OCI-LY3 (cell line): ENCODE results near the gene USP53.
"Not testable (repeated sequence)": the region's sequence is repeated elsewhere in the genome, so short reads cannot be mapped to it uniquely, and the experiment has no call there.

Source experiments
- H2AFZ ChIP-seq: fragments of 200-600, 300-600 bp; shearing (Covaris generic); 2 replicates; pipeline ENCODE4 v1.6.0; 2014; ENCODE audit warnings: antibody characterized with exemption, low read depth, low read length
- H3K27ac ChIP-seq: fragments of 200-600, 300-600 bp; sonication (generic); 2 replicates; pipeline ENCODE4 v1.5.1; 2014; ENCODE audit warnings: mild to moderate bottlenecking, low read length, moderate library complexity, mixed read lengths
- H3K27me3 ChIP-seq: fragments of 200-600, 300-600 bp; sonication (generic); 2 replicates; pipeline ENCODE4 v1.6.1; 2014; ENCODE audit warnings: low read depth, low read length, mixed read lengths
- H3K36me3 ChIP-seq: fragments of 200-600, 300-600 bp; sonication (generic); replicated peaks from 2 replicates; pipeline ENCODE3; 2014; ENCODE audit warnings: low read depth, low read length, mixed read lengths
- H3K4me1 ChIP-seq: fragments of 300-600, 200-600 bp; sonication (generic); 2 replicates; pipeline ENCODE4 v1.6.1; 2014; ENCODE audit warnings: low read length, mixed read lengths
- H3K4me2 ChIP-seq: fragments of 200-600, 300-600 bp; sonication (generic); 2 replicates; pipeline ENCODE4 v1.6.1; 2014; ENCODE audit warnings: low read length, mixed read lengths
- H3K4me3 ChIP-seq: fragments of 300-600, 200-600 bp; sonication (generic); 2 replicates; pipeline ENCODE4 v1.5.1; 2014; ENCODE audit warnings: antibody characterized with exemption, mild to moderate bottlenecking, low read length, moderate library complexity
- H3K79me2 ChIP-seq: fragments of 300-600, 200-600 bp; shearing (Covaris generic); 2 replicates; pipeline ENCODE4 v1.6.1; 2014; ENCODE audit warnings: mild to moderate bottlenecking, low read length, mixed read lengths
- H3K9ac ChIP-seq: fragments of 300-600, 200-600 bp; shearing (Covaris generic); 2 replicates; pipeline ENCODE4 v1.6.0; 2014; ENCODE audit warnings: mild to moderate bottlenecking, low read length, moderate library complexity
- H3K9me3 ChIP-seq: fragments of 200-600, 300-600 bp; shearing (Covaris generic); 2 replicates; pipeline ENCODE4 v1.6.1; 2014; ENCODE audit warnings: low read length, mixed read lengths; ENCODE audit not compliant: insufficient read depth
- H4K20me1 ChIP-seq: fragments of 200-600, 300-600 bp; sonication (generic); 2 replicates; pipeline ENCODE4 v1.6.1; 2016; ENCODE audit warnings: low read length, mixed read lengths; ENCODE audit not compliant: insufficient read depth
- EZH2phosphoT487 ChIP-seq: fragments of 200-600 bp; shearing (Covaris generic); IDR thresholded peaks from 2 replicates; pipeline ENCODE4 v1.6.1; 2018; ENCODE audit warnings: antibody characterized with exemption, mixed run types, low read depth
- TF ChIP-seq, protein P1 (sequence below): fragments of 200-600, 300-600 bp; sonication (generic); IDR thresholded peaks from 2 replicates; pipeline ENCODE4 v1.5.1; 2014; ENCODE audit warnings: antibody characterized with exemption, low read length, low read depth

USP53 gene

DNA sequence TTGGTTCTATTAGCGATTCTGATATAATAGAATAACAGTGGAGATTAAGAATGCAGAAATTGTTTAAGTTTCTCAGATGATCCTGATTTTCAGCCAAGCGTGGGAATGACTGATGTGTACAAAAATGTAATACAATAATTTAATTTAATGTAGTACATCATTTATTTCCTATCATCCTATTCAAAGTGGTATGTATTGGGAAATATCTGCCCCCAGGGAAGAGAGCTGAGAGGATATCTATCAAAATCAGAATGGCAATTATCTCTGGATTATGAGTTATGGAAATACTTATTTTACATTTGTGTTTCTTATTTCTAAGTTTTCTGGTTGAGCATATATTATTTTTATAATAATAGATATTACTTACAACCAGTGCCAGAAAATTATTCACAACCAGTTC, 105.5 kb downstream of the USP53 start:
- no peak for TF ChIP-seq EZH2phosphoT487
- TF ChIP-seq, protein P1, sequence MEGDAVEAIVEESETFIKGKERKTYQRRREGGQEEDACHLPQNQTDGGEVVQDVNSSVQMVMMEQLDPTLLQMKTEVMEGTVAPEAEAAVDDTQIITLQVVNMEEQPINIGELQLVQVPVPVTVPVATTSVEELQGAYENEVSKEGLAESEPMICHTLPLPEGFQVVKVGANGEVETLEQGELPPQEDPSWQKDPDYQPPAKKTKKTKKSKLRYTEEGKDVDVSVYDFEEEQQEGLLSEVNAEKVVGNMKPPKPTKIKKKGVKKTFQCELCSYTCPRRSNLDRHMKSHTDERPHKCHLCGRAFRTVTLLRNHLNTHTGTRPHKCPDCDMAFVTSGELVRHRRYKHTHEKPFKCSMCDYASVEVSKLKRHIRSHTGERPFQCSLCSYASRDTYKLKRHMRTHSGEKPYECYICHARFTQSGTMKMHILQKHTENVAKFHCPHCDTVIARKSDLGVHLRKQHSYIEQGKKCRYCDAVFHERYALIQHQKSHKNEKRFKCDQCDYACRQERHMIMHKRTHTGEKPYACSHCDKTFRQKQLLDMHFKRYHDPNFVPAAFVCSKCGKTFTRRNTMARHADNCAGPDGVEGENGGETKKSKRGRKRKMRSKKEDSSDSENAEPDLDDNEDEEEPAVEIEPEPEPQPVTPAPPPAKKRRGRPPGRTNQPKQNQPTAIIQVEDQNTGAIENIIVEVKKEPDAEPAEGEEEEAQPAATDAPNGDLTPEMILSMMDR: no peak
- no peaks in the 10 kb centered on the region for H4K20me1 ChIP-seq
- no peaks in the 10 kb centered on the region for H3K9me3 ChIP-seq

DNA sequence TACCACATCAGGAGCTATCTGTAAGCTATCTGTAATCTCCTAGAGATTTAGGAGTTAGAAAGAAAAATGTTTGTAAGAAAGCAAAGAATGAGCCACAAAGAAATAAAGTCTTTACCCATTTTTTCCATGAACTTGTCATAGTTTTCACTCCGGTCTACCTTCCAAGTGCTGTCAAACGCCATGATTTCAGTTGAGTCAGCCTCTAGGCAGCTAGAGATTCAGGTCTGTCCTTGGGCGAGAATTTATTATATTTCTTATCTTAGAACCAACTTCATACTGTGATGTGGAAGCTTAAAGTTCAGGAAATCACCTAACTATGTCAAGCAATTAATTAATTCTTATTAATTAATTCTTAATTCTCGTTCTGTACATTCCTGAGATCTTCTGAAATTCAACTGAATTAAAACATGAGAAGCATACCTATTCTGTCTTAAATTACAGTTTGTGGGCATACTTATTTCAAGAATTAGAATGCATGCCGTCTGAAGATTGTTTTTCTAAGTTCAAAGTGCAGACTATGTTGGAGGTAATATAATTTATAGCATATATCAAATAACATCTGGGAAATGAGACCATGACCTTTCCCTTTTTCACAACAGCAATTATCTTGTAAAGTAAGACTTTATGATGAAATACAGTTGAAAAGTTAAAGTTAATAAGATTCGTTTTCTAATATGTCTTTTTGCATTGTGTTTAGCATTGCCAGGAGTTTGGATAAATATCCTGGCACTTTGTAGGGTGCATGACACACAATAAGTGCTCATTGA, 109.6 kb downstream of the USP53 start, which contains the start of gene FABP2:
Gene FABP2 (minus strand): TSS at position 218 of the 767 bp plus-strand sequence. CDS start 36 bp downstream, at position 182.
- Histone ChIP-seq H3K36me3 (no peaks in the 10 kb centered on the region), H3K4me1 (no peaks in the 10 kb centered on the region), H3K9me3 (no peaks in the 10 kb centered on the region), H3K4me2 (no peak within 1 kb of the TSS), H2AFZ (no peak within 1 kb of the TSS), H4K20me1 (no peaks in the 10 kb centered on the region), H3K4me3 (no peak within 1 kb of the TSS), H3K9ac (no peak within 1 kb of the TSS), H3K79me2 (no peaks in the 10 kb centered on the region), H3K27me3 (peaks cover 12% of the 10 kb centered on the region; the same call in 1 of the 2 replicates), H3K27ac (no peak within 1 kb of the TSS)
- TF ChIP-seq, protein P1: no peak

More for the DNA sequence above, 105.5 kb downstream of the USP53 start:
- Histone ChIP-seq H3K4me1 (no peaks in the 10 kb centered on the region), H2AFZ (no peak overlapping the region), H3K79me2 (no peaks in the 10 kb centered on the region), H3K4me2 (no peak overlapping the region), H3K4me3 (no peak overlapping the region), H3K9ac (no peak overlapping the region), H3K27me3 (peaks cover 30% of the 10 kb centered on the region), H3K27ac (no peak overlapping the region), H3K36me3 (no peaks in the 10 kb centered on the region)

DNA sequence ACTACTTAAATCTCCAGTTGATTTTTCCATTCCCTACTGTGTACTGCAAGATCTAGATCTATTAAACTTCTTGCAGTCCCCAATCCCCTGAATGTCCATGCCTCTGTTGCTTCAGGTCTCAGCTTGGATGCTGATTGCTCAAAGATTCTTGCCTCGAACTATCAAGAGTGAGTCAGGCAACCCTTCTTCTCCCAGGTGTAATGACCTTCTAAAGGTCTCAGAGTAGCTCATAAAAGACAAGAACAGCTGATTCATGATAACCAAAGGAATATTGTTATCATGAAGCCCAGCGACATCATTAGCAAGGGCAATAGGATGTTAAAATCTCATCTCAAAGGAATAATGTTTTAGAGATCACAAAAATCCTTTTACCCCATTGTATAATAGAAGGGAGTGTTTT, 116.2 kb downstream of the USP53 start:
- no peak overlapping the region for H3K4me2 ChIP-seq
- H4K20me1 ChIP-seq: no peaks in the 10 kb centered on the region
- no peak overlapping the region for H3K27ac ChIP-seq
- H2AFZ ChIP-seq: no peak overlapping the region
- peaks cover 18% of the 10 kb centered on the region for H3K27me3 ChIP-seq
- H3K9me3 ChIP-seq: no peaks in the 10 kb centered on the region
- TF ChIP-seq, protein P1: no peak
- TF ChIP-seq EZH2phosphoT487: no peak
- H3K4me3 ChIP-seq: no peak overlapping the region
- H3K36me3 ChIP-seq: no peaks in the 10 kb centered on the region
- no peaks in the 10 kb centered on the region for H3K4me1 ChIP-seq
- H3K79me2 ChIP-seq: no peaks in the 10 kb centered on the region
- H3K9ac ChIP-seq: no peak overlapping the region

DNA sequence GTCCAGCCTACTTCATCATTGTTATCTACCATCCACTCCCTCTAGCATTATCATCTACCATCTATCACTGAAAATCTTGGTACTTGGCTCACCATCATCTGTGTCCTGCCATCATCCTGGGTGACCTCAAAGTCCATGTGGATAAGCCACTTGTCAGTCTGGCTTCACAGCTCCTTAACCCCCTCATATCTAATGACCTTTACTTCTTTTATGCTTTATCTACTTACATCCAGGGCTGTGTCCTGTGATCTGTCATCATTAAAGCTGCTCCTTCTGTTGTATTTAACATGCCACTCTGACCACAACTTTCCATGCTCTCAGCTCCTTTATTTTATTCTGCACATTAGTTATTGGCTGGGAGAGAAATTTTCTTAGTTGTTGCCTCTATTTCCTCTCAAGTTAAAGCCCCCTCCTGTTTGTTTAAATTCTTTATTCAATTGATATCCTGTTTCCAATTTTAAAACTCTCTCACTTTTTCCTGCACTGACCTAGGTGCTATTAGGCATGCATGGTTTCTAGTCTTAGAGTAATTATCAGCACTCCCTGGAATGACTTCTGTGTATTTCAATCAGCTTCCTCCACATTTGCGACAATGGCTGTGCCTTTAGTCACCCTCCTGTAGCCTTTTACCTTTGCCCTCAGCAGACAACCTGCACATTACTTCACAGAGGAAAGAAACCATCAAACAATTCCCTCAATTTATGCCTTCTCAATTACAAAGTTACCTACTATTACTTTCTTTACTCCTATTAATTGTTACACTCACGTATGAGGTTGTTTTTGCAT, 117.5 kb downstream of the USP53 start:
- Histone ChIP-seq H4K20me1 (no peaks in the 10 kb centered on the region), H3K4me3 (no peak overlapping the region), H3K27me3 (peaks cover 18% of the 10 kb centered on the region), H3K9ac (no peak overlapping the region), H3K27ac (no peak overlapping the region), H3K4me2 (no peak overlapping the region), H3K9me3 (no peaks in the 10 kb centered on the region), H3K79me2 (no peaks in the 10 kb centered on the region), H2AFZ (no peak overlapping the region), H3K36me3 (no peaks in the 10 kb centered on the region), H3K4me1 (no peaks in the 10 kb centered on the region)
- TF ChIP-seq, protein P1: no peak

DNA sequence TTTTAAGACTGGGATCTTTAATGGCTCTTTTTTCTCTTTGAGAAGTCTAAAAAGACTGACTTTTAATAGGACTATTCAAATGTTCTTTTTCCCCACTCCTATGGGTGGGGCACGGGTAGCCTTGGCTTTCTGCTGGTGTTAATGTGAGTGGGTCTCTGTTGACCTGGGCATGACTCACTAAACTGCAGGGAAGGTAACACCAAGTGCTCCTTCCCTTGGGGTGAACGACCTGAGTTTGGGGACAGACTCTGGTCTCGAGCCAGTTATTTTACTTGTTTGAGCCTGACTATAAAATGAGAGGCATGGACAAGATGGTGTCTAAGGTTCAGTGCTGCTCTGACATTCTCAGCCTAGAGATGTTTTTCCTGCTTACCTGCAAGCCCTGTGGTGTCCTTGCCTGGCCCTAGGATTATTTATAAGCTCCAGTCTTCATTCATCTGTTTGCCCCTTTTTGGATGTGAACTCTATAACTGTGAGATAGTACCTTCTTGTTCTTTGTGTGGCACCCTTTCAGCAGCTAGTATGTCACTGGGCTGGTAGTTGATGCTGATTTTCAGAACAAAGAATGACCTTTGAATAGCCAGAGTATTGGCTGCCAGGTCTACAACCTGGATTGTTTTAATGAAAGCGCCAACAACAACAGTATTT, 123.9 kb downstream of the USP53 start:
- not testable (repeated sequence) for H3K27me3 ChIP-seq

More for the DNA sequence above, 123.9 kb downstream of the USP53 start:
- H3K4me1 ChIP-seq, H3K9me3 ChIP-seq, H2AFZ ChIP-seq, H4K20me1 ChIP-seq, H3K27ac ChIP-seq, H3K36me3 ChIP-seq, H3K79me2 ChIP-seq, H3K4me2 ChIP-seq, H3K4me3 ChIP-seq, H3K9ac ChIP-seq: not testable (repeated sequence)
